GM11168 (cell line): ENCODE data around the gene DGKG.

ENCODE experiments used
- in situ Hi-C: fragments of 300-500 bp; cut with MboI; formaldehyde crosslinking; loops from one replicate; pipeline ENCODE4 v1.12.0; 2022; ENCODE audit warnings: low sequenced_read_pairs; ENCODE audit not compliant: unreplicated experiment

Gene DGKG

GRCh38 chr3:186121278-186121677 lies 240.8 kb downstream of the DGKG start:
- in situ Hi-C loops, result no loop called here

- in situ Hi-C loops, result no loop called here
Observed at GRCh38 chr3:186119499-186119898, 242.5 kb downstream of the DGKG start.

GRCh38 chr3:186118692-186119091 lies 243.3 kb downstream of the DGKG start:
- in situ Hi-C loops, result no loop called here

- in situ Hi-C loops, result no loop called here
Observed at GRCh38 chr3:186117521-186118134, 244.4 kb downstream of the DGKG start.

GRCh38 chr3:186115239-186115996 lies 246.6 kb downstream of the DGKG start:
- in situ Hi-C loops, result no loop called here

GRCh38 chr3:186110975-186111974 lies 250.8 kb downstream of the DGKG start:
- in situ Hi-C loops, result no loop called here

GRCh38 chr3:186109897-186110803 lies 251.9 kb downstream of the DGKG start:
- in situ Hi-C loops, result no loop called here

- in situ Hi-C loops, result no loop called here
Observed at GRCh38 chr3:186108941-186109865, 252.8 kb downstream of the DGKG start, which contains the start of gene ETV5. TSS of gene ETV5 (minus strand) at chr3:186109089. CDS start at chr3:186105868, 3,221 bp downstream.

GRCh38 chr3:186108106-186108940 lies 253.7 kb downstream of the DGKG start:
- in situ Hi-C loops, result no loop called here

GRCh38 chr3:186107215-186108105 lies 254.6 kb downstream of the DGKG start:
- in situ Hi-C loops, result no loop called here

GRCh38 chr3:186105543-186105942 lies 256.5 kb downstream of the DGKG start:
- in situ Hi-C loops, result no loop called here

- in situ Hi-C loops, result no loop called here
Observed at GRCh38 chr3:186102687-186103086, 259.3 kb downstream of the DGKG start.

GRCh38 chr3:186100398-186100797 lies 261.6 kb downstream of the DGKG start:
- in situ Hi-C loops, result no loop called here

GRCh38 chr3:186099178-186099577 lies 262.9 kb downstream of the DGKG start:
- in situ Hi-C loops, result no loop called here

GRCh38 chr3:186098740-186099139 lies 263.3 kb downstream of the DGKG start:
- in situ Hi-C loops, result no loop called here

GRCh38 chr3:186097663-186098451 lies 264.2 kb downstream of the DGKG start:
- in situ Hi-C loops, result no loop called here
